Left ventricle myocardium superior (tissue), 1 donor: ENCODE data around the gene EVI5L. TPM values are rescaled to one million over a fixed set of nuclear protein-coding genes. Genes with fewer than 3 reads are reported as not detected.

ENCODE experiments used
- ATAC-seq: fragments of 200-7000 bp; cut with Tn5 transposase; one replicate; pipeline ENCODE4 v1.9.1; 2020; ENCODE audit warnings: mild to moderate bottlenecking, moderate library complexity
- DNase-seq: peaks from one replicate; pipeline ENCODE4 v3.0.0-alpha.2; 2020
- intact Hi-C: fragments of 100-400 bp; cut with micrococcal nuclease; formaldehyde crosslinking; loops from one replicate; pipeline ENCODE4 v1.11.0; 2022
- total RNA-seq: library from RNA; stranded (reverse); fragmentation: NEBNext Ultra II Directional; extraction: Animal tissue kit (Norgen Biotek cat#: 25700); gene quantifications from one replicate; pipeline ENCODE4 v1.2.1, GENCODE V29; 2021
- donor health status: DM: no; HTN: yes; CAD: no; lungs with severe emphysema.

Gene EVI5L
- total RNA-seq, 1 donor from 2014 or later: 23.5 TPM

- DNase-seq: peak; percentile 2
- intact Hi-C loops: no loop called here
Measured at GRCh38 chr19:7842661-7843294, 12.8 kb downstream of the EVI5L start.

GRCh38 chr19:7843521-7843920 is 13.5 kb downstream of the EVI5L start:
- intact Hi-C loops: no loop called here
- ATAC-seq (no peak), DNase-seq (peak; percentile 6)

More at GRCh38 chr19:7842661-7843294, 12.8 kb downstream of the EVI5L start:
- ATAC-seq: no peak

- DNase-seq: no peak
- intact Hi-C loops: no loop called here
- ATAC-seq: no peak
Measured at GRCh38 chr19:7844405-7844804, 14.4 kb downstream of the EVI5L start.

- intact Hi-C loops: no loop called here
- no peak for DNase-seq
- ATAC-seq: no peak
Measured at GRCh38 chr19:7844951-7845350, 14.9 kb downstream of the EVI5L start.

GRCh38 chr19:7845390-7846154 is 15.6 kb downstream of the EVI5L start:
- ATAC-seq (no peak), DNase-seq (no peak)
- intact Hi-C loops: no loop called here

- DNase-seq: no peak
- ATAC-seq: no peak
- intact Hi-C loops: no loop called here
Measured at GRCh38 chr19:7846155-7846646, 16.2 kb downstream of the EVI5L start.

- DNase-seq: no peak
- ATAC-seq: no peak
- intact Hi-C loops: no loop called here
Measured at GRCh38 chr19:7847664-7848063, 17.6 kb downstream of the EVI5L start.

- DNase-seq (no peak), ATAC-seq (no peak)
- intact Hi-C loops: no loop called here
Measured at GRCh38 chr19:7848779-7849457, 18.9 kb downstream of the EVI5L start.

GRCh38 chr19:7849631-7849999 is 19.6 kb downstream of the EVI5L start:
- intact Hi-C loops: no loop called here
- ATAC-seq (no peak), DNase-seq (no peak)

- intact Hi-C loops: no loop called here
- ATAC-seq (peak; percentile 83), DNase-seq (peak; percentile 57)
Measured at GRCh38 chr19:7850000-7850813, 20.2 kb downstream of the EVI5L start.

GRCh38 chr19:7850945-7851622 is 21.1 kb downstream of the EVI5L start:
- intact Hi-C loops: no loop called here
- ATAC-seq (no peak), DNase-seq (no peak)

- intact Hi-C loops: no loop called here
- ATAC-seq: no peak
Measured at GRCh38 chr19:7851623-7852500, 21.8 kb downstream of the EVI5L start.

GRCh38 chr19:7852851-7853769 is 23.1 kb downstream of the EVI5L start:
- DNase-seq: peak; percentile 78
- intact Hi-C loops: no loop called here
- ATAC-seq: peak; percentile 67

More at GRCh38 chr19:7851623-7852500, 21.8 kb downstream of the EVI5L start:
- DNase-seq: no peak

- intact Hi-C loops: no loop called here
- no peak for ATAC-seq
- no peak for DNase-seq
Measured at GRCh38 chr19:7853770-7854128, 23.7 kb downstream of the EVI5L start.

- intact Hi-C loops: no loop called here
- DNase-seq: no peak
- no peak for ATAC-seq
Measured at GRCh38 chr19:7855426-7856108, 25.5 kb downstream of the EVI5L start.

- ATAC-seq (no peak), DNase-seq (no peak)
- intact Hi-C loops: no loop called here
Measured at GRCh38 chr19:7856109-7856591, 26.1 kb downstream of the EVI5L start.
